HG03521 (cell line): ENCODE data around the gene KDSR.
"Not testable (repeated sequence)": the region's sequence is repeated elsewhere in the genome, so short reads cannot be mapped to it uniquely, and the experiment has no call there.

Source experiments
- ATAC-seq: cut with Tn5 transposase; IDR thresholded peaks from one replicate; pipeline ENCODE4 v1.9.1; 2021; ENCODE audit warnings: mild to moderate bottlenecking, moderate library complexity; ENCODE audit not compliant: unreplicated experiment

Gene KDSR

DNA sequence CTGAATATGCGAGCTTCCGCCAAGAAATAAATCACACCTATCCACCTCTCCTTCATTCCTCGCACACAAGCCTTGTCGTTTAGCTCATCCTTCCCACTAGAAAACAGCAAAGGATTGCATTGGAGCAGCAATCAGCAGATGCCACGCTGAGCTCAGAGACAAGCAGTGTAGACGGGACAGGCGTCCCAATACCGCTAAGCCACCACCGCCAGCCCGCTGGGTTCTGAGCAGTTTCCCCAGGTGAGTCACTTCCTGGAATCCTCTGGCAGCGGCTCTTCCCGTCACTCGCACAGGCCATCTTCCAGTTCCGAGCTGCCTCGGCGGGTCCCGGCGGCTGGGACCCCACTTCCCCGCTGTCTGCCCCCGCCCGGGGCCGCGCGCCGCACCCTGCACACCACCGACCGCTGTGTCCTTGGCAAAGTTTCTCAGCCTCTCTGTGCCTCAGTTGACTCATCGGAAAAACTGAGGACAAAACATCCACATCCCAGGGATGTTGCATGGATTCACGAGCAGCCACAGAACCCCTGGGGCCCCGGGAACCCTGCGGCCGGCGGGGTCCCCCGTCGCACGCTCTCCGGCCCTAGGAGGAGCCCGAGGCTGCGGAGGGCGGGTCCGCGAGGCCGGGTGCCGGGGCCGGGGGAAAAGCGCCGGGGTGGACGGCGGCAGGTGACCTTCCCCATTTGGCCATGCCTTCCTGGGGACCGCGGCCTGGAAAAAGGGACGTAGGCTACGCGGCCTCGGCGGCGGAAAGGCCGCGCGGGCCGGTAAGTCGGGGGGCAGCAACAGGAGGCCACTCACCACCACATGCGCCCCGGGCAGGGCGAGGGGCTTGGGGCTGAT lies 573 bp downstream of the KDSR start:
- ATAC-seq = peak; percentile 29

DNA sequence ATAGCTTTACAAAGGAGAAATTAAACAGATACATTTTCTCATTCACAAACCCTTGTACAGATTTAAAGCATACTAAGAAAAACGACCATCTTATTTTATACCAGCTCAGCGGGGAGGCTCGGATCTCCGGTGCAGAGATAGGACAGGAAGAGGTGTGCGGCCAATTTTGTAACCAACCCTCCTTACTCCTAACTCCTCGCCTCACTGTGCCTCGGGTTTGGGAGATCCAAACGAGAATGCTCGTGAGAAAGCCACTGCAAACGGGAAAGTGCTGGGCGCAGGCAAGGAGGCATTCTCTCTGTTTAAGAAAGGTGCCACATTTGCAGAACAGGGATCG lies 1.2 kb downstream of the KDSR start:
- no peak for ATAC-seq

DNA sequence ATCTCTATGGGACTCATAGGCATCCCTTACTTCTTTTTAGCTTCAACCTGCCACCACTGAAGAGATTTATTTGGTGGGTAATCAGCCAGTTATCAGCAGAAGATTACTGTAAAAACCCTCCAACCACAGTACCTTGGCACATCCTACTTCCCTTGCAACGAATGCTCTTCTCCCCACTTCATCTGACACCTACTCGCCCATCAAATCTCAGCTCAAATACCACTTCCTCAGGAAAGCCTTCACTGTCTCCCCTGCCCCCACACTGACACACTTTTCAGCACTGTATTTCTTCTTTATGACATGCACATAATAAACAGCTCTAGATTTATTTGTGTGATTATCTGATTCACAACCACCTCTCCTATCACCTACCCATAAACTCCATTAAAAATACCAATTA lies 3.1 kb downstream of the KDSR start:
- no peak for ATAC-seq

DNA sequence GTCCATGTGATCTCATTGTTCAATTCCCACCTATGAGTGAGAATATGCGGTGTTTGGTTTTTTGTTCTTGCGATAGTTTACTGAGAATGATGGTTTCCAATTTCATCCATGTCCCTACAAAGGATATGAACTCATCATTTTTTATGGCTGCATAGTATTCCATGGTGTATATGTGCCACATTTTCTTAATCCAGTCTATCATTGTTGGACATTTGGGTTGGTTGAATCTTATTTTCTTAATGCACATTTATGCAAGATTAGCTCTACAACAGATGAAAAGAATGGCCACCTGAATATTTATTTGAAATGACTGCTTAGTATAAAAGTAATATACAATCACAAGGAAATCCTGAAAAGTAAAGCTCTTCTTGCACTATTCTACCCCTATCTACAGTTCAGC lies 3.6 kb downstream of the KDSR start:
- ATAC-seq = not testable (repeated sequence)

DNA sequence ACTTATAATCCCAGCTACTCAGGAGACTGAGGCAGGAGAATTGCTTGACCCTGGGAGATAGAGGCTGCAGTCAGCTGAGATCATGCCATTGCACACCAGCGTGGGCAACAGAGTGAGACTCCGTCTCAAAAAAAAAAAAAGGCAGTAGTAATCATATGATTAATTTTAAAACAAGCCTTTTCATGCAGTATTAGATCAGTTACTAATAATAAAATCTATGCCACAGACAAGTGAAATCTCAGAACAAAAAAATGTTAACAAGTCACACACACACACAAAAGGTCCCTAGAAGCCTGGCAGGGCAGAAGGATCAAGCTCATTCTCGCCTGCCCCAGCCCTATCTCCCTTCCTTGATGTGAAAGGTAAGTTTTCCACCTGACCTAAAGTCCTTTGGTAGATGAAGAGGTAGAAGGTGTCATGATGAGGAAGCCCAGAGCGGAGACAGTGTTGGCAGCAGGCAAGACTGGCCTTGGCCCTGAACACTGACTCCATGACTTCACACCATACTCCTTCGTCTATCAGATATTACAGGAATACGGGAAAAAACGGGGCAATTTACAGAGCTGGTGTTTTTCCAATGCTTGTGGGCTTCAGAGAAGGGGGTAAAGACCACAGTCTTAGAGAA lies 10.6 kb downstream of the KDSR start:
- ATAC-seq = no peak

DNA sequence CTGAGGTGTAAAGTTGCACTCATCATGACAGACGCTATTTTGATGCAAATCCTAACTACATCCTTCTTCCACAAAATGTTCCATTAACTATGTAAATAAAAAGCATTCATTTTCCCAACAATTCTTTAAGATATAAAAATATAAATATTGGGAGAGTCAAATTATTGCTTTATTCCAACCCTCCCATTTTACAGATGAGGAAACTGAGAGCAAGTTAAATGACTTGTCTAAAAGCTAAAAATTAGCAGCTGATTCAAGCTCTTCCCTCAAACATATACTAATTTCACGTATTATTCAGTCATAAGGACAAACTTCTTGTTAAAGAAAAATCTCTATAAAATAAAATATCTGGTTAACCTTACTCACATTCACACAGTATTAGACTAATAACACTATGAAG lies 16.8 kb downstream of the KDSR start:
- no peak for ATAC-seq

DNA sequence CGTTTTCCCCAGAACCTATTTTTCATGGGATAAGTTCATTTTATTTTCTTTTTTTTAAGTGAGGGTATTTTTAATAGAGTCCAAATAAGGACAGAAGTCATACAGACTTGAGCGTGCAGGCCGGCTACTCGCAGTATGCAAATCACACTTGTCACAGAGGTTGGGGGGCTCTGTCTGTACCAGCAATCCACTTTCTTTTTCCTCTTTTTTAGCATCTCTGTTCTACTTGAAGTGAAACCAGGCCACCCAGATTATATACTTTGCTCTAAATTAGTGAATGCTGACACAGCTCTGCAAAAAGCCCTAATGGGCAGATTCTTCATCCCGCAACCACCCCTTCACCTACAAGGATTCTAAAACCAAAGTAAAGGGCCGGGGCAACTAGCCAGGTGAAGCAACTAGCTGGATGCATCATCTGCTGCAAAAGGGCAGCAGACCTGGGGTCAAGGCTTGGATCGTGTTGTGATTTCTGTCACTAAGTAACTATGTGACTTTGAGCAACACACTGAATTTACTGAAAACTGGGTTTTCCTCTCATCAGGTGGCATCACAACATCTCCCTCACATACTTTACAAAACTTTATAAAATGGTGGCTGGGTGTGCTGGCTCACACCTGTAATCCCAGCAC lies 18.4 kb downstream of the KDSR start:
- ATAC-seq = no peak

DNA sequence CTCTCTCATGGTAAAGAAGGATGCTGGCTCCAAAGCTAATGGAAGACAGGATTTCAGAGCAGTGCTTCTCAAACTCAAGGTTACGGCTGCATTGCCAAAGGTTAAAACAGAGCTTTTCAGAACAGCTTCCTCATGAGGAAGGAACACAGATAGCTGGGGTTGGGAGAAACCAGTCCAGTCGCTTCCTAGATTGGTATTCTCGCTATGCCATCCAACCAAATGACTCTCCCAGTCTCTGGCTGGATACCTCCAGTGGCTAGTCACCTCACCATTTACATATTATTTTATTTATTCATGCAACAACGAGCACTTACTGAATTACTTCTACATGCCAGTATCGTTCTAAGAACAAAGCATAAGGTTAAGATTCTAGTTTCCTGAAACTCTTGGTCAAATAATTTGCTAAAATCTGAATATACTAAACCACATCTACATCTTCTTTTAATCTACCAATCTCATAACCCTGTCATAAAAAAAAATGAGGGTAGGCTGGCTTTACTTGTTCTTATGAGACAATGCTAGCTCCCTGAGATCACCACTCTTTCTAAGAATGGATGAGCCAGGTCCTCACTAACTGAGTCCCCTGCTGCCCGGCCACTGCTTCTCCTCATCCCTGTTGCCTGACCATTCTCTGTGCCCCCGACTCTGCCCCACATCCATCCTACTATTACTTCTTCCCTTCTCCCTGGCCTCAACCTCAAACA lies 20.4 kb downstream of the KDSR start:
- ATAC-seq = no peak

DNA sequence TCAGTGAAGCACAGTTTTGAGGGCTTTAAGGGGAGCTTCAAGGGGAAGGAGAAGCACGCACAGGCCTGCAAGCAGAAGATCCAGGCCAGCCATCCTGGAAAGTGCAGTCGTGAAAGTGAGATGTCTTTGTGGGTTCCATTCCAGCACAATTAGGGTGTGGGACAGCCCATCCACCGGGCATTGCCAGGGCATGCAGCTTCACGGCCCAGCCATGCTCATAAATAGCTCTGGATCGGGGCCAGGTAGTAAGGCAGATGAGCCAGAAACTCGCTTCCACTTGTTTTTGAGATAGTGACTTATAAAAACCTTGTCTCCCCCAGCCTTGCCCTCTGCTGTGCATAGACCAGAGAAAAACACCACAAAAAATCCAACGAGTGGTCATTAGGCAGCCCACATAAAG lies 21.0 kb downstream of the KDSR start:
- no peak for ATAC-seq

DNA sequence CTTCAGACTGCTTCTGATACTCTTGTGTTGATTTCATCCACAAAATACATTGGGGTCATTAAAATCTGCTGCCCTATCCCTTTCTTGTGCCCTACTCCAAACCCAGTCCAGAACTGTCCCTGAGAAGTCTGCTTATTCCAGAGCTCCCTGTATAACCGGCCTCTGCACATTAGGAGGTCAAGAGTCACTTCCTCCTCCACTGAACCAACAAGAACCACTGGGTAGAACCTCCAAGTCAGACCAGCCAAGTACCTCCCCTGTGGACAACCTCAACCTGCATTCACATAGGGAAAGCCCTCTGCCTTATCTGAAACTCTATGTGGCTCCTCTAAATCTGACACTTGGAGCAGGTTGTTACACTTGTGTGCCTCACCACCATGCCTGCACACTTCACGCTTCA lies 22.1 kb downstream of the KDSR start:
- ATAC-seq = no peak

DNA sequence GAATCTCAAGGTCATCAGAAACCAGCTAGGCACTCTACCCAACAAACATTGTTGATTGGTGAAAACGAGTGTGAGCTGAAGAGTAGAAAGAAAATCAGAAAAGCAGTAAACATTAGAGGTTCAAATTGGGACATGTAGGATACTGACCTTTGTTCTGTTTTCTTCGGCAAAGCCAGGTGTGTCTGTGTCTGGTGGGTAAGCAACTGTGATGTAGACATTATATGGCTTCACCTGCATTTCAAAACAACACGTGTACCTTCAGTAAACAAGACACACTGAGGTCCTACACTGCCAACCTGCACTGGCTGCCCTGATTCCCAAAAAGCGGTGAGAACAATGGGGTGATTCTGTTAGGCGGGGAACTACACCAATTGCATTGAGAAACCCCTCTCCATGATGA lies 22.7 kb downstream of the KDSR start:
- no peak for ATAC-seq

DNA sequence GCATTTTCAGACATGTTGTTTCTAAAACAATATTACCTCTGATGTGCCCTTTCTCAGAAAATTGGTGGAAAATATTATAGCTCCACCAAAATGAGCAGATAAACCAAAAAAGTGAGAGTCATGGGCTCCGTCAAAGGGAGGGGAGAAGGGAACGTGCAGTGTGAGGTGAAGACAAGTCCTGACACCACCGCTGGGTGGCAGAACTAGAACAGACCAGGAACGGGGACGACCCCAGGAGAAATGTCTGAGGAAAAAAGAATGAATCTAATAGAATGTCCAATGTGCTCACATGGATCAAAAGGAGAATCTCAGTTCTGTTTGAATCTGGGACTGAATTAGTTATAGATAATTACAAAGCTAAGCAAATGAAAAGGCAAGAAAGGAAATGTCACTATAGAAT lies 24.8 kb downstream of the KDSR start:
- ATAC-seq = no peak

DNA sequence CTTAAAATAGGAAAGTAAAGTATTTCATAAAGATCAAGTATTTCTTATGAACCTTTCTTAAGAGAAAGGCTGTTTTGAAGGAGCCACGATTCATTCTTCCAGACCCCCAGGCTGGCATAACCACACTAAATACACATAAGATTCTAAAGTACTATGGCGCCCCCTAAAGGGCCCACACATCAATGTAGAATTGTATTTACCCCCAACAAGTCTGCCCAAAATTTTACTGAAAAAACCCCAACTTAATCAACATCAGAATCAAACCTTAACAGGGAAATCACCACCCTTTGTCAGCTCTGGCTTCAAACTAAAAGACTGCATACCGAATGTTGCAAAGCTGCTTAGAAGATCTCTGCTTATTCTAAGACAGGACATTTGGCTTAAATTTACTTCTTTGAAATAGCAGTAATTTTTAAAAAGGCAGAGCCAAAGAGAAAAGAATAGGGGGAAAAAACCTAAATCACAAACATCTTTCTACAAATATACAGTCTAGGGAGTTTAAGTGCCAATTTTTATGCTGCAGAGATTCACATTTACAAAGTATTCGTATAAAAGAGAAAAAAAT lies 27.0 kb downstream of the KDSR start:
- no peak for ATAC-seq

DNA sequence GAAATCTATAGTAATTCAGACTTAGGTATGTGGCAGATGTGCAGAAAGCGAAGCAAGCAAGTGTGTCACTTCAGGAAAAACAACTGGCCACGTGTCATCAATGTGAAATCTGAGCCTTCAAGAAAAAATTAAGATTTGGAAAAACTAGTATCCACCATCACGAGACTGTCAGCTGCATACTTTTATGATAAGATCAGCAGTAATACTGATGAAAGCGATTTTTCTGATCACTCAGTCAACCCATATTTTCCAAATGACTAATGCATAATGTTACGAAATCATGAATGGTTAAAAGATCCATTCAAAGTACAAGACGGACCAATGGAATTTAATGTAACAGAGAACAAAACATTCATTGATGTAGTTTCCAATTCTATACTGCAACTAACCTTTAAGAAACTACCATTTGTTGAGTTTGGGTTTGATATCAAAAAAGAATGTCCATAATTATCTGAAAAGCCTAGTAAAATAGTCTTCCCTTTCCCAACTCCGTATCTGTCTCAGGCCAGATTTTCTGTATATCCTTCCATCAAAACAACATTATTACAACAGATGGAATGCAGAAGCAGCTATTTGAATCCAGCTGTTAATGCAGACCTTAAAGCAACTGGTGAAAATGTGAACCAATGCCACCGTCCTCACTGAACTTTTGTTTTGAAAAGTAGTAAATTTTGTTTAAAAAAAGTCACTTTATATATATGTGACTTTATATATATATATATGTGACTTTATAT lies 30.5 kb downstream of the KDSR start:
- no peak for ATAC-seq

DNA sequence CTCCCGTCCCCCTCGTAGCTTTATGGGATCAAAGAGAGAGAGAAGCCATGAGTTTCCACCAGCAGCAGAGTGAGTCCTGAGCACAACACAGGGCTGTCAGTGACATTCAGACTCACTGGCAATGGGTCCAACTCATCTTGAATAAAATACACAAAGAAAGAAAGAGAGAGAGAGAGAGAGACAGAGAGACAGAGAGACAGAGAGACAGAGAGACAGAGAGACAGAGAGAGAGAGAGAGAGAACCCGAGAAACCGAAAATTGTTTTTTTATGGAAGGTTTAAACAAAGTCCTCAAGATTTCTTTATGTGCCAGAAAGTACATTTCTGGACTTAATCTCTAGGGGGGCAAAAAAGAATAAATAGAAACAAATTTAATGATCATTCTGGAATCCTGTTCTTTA lies 35.9 kb downstream of the KDSR start:
- no peak for ATAC-seq

DNA sequence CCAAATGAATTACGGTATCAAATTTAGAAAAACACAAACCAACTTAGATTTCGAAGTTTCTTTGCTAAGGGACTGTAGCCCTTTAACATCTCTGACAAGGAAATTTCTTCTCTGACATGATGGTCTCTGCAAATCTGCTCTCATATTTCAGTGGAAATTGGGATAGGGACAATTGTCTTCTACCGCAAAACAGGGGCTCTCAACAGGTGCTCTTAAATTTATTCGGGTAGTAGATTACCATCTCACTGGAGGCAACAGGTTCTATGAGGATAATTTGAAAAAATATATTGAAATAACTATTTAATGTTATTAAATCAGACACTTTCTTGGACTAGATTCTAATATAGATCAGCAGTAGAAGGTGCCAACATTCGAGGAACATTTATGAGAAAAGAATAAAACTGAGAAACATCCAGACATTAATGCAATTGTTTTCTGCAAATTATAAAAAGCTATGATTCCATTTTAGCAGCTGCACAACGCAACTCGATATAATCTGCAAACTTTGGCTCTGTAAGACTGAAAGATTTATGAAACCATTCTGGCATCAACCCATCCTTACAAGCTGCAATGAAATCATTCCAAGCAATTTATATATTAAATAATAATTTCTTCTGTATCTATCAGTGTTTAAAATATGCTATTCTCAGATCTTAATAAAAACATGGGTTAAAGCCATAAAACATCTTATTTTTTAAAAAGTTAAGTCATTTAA lies 37.4 kb downstream of the KDSR start:
- no peak for ATAC-seq

DNA sequence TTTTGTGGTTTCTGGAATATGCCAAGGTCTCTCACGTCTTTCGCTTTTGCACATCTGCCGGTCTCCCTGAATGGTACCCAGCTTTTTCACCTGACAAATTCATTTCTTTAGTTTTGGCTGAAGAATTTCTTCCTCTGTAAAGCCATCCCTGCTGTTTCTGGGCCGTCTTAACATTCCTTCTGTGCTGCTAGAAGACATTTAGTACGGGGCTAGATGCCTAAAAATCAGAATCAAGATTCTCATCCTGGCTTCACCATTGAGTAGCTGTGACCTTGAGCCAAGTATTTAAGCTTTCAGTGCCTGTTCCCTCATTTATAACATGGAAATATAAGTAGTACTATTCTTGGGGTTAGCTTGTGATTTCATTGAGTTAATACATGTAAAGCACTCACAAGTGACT lies 41.0 kb downstream of the KDSR start:
- ATAC-seq = no peak

DNA sequence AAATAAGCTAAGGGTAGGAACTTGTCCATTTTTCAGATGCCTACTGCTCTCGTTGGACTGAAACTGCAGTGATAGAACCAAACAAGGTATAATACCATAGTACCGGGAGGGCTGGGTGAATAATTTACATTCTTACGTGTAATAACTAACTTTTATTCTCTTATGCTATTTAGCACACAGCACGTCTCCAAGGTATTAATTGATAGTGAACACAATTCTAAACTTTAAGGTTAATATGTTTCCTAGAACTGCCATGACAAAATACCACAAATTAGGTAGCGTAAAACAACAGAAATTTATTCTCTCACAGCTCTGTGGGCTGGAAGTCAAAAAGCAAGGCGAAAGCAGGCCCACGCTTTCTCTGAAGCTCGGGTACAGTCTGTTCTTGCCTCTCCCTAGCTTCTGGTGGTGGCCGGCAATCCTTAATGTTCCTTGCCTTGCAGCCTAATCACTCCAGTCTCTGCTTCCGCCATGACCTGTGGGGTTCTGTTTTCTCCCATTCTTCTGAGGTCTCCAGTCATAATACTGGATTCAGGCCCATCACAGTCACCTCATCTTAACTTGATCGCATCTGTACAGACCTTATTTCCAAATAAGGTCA lies 41.8 kb downstream of the KDSR start:
- no peak for ATAC-seq

DNA sequence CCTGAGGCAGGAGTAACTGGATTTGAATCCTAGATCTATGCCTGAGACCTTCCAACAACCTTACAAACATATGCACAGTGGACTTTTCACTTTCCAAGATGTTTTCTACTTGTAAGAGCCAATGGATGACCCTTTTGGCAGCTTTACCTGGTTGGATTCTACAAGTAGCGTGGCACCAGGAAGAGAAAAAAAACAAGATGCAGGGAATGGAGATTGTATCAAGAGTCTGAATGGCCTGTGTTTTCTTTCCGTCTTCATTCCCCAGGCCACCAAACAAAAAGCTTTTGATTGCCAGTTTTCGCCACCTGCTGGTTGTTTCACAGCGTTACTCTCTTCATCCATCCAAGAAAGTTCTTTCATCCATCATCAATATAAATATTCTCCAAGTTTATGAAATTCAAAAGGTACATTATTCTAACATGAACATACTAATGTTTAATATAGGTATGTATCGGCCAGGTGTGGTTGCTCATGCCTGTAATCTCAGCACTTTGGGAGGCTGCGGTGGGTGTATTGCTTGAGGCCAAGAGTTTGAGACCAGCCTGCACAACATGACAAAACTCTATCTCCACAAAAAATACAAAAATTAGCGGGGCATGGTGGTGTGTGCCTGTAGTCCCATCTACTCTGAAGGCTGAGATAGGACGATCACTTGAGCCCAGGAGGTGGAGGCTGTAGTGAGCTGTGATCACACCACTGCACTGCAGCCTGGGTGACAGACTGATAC lies 43.9 kb downstream of the KDSR start:
- ATAC-seq = no peak
